Natural killer cell (primary cell): ENCODE results near the gene FAT1. TPM values are rescaled to one million over a fixed set of nuclear protein-coding genes. Genes with fewer than 3 reads are reported as not detected.
"Not testable (repeated sequence)": the region's sequence is repeated elsewhere in the genome, so short reads cannot be mapped to it uniquely, and the experiment has no call there.

ENCODE experiments used
- ATAC-seq, 3 donors: fragments of 150-1000 bp in 2 of 3; fragments of 200-7000 bp in 1 of 3; cut with Tn5 transposase; 1 replicate in 1 of 3; 2 replicates in 2 of 3; pipeline ENCODE4 v1.10.0; 2021; ENCODE audit warnings: mild to moderate bottlenecking in 2 of 3, moderate library complexity in 2 of 3
- DNase-seq, 2 donors: peaks; one replicate each; pipeline versions ENCODE4 v3.0.0 to v3.0.0-alpha.2; 2013 to 2021; ENCODE audit warnings: mixed read lengths in 1 of 2
- H3K27ac ChIP-seq: one replicate; pipeline ENCODE4 v1.5.1; 2013; ENCODE audit warnings: mild to moderate bottlenecking, low read length
- H3K27me3 ChIP-seq: one replicate; pipeline ENCODE4 v1.6.1; 2013; ENCODE audit warnings: low read length; ENCODE audit not compliant: control insufficient read depth, insufficient read depth
- H3K36me3 ChIP-seq: one replicate; pipeline ENCODE4 v1.6.1; 2013; ENCODE audit warnings: low read length; ENCODE audit not compliant: control insufficient read depth, insufficient read depth
- H3K4me1 ChIP-seq: one replicate; pipeline ENCODE4 v1.6.1; 2013; ENCODE audit warnings: low read length; ENCODE audit not compliant: control insufficient read depth, insufficient read depth
- H3K4me3 ChIP-seq: one replicate; pipeline ENCODE4 v1.5.1; 2013; ENCODE audit warnings: low read length
- H3K9me3 ChIP-seq: one replicate; pipeline ENCODE4 v1.6.1; 2013; ENCODE audit warnings: low read length; ENCODE audit not compliant: control insufficient read depth, insufficient read depth
- H3K27ac Mint-ChIP-seq, 2 donors: one replicate each; pipeline ENCODE4 v1.8.0; 2022; ENCODE audit warnings: mild to moderate bottlenecking in 2 of 2, mixed read lengths in 2 of 2, moderate library complexity in 1 of 2
- H3K27me3 Mint-ChIP-seq, 2 donors: one replicate each; pipeline ENCODE4 v1.8.0; 2022; ENCODE audit warnings: low read depth in 2 of 2, mixed read lengths in 2 of 2
- H3K36me3 Mint-ChIP-seq: one replicate; pipeline ENCODE4 v1.8.0; 2022; ENCODE audit warnings: mixed read lengths
- H3K4me1 Mint-ChIP-seq, 2 donors: one replicate each; pipeline ENCODE4 v1.8.0; 2022; ENCODE audit warnings: mixed read lengths in 2 of 2
- H3K4me3 Mint-ChIP-seq: one replicate; pipeline ENCODE4 v1.8.0; 2022; ENCODE audit warnings: mild to moderate bottlenecking, moderate library complexity, mixed read lengths
- H3K9me3 Mint-ChIP-seq, 2 donors: one replicate each; pipeline ENCODE4 v1.8.0; 2022; ENCODE audit warnings: mixed read lengths in 2 of 2
- WGBS: methylation state at CpG from one replicate; pipeline ENCODE4 v1.1.7; 2013; ENCODE audit warnings: missing lambda C conversion rate; ENCODE audit not compliant: insufficient coverage; 5-methylcytosine and 5-hydroxymethylcytosine counted together
- intact Hi-C: fragments of 100-400 bp; cut with micrococcal nuclease; formaldehyde crosslinking; loops from one replicate; pipeline ENCODE4 v1.14.2; 2022
- total RNA-seq, 4 donors: library from RNA; stranded (reverse); fragments of 120-200 nt in 1 of 4; gene quantifications; one replicate each; pipeline versions ENCODE4 v1.2.3 to v1.2.4, GENCODE V29; 2013 to 2022
- TF ChIP-seq, protein P1 (sequence below): fragments of 200-600 bp; IDR thresholded peaks from one replicate; pipeline ENCODE4 v1.8.0; 2022; ENCODE audit warnings: antibody characterized with exemption

FAT1 gene
- total RNA-seq, 3 donors from 2014 or later (not counting 1 experiment from before 2014, with no cell fraction given): not detected

DNA sequence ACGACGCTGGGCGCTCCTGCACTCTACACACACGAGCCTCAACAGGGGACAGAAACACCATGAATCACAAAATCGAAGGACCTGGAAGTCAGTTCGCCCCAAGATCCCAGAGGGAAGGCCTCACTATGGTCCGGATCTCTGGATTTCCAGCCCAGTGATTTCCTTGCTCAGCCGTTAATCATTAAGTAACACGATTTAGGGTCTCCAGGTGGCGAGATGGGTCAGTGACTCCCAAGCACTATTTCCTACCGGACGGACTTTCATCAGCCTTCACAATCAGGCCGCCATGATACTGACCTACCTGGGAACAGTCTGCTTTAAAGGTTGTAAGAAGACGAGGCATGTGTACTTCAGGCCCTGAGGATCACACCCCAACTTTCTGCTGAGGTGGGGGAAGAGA lies 63.7 kb downstream of the FAT1 start:
- H3K4me3 ChIP-seq: no peak overlapping the region
- no peaks in the 10 kb centered on the region for H3K36me3 ChIP-seq
- no peak for ATAC-seq
- Mint-ChIP-seq H3K27me3 (no peaks in the 10 kb centered on the region), H3K4me3 (no peak overlapping the region), H3K27ac (no peak overlapping the region), H3K4me1 (no peaks in the 10 kb centered on the region), H3K9me3 (peaks cover 0 to 2% of the 10 kb centered on the region in 2 donors), H3K36me3 (no peaks in the 10 kb centered on the region)
- no peaks in the 10 kb centered on the region for H3K4me1 ChIP-seq
- intact Hi-C loops: no loop called here
- H3K9me3 ChIP-seq: no peaks in the 10 kb centered on the region
- 84% methylated on average over 14 of the region's 14 CpGs for WGBS
- no peak overlapping the region for H3K27ac ChIP-seq
- H3K27me3 ChIP-seq: no peaks in the 10 kb centered on the region
- TF ChIP-seq, protein P1, sequence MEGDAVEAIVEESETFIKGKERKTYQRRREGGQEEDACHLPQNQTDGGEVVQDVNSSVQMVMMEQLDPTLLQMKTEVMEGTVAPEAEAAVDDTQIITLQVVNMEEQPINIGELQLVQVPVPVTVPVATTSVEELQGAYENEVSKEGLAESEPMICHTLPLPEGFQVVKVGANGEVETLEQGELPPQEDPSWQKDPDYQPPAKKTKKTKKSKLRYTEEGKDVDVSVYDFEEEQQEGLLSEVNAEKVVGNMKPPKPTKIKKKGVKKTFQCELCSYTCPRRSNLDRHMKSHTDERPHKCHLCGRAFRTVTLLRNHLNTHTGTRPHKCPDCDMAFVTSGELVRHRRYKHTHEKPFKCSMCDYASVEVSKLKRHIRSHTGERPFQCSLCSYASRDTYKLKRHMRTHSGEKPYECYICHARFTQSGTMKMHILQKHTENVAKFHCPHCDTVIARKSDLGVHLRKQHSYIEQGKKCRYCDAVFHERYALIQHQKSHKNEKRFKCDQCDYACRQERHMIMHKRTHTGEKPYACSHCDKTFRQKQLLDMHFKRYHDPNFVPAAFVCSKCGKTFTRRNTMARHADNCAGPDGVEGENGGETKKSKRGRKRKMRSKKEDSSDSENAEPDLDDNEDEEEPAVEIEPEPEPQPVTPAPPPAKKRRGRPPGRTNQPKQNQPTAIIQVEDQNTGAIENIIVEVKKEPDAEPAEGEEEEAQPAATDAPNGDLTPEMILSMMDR: no peak
- no peak for DNase-seq

- H3K36me3 Mint-ChIP-seq, H3K27me3 ChIP-seq, H3K27me3 Mint-ChIP-seq, H3K36me3 ChIP-seq, intact Hi-C loops, H3K9me3 ChIP-seq, H3K4me1 Mint-ChIP-seq, H3K27ac Mint-ChIP-seq, H3K4me3 ChIP-seq, H3K27ac ChIP-seq, DNase-seq, H3K4me1 ChIP-seq, H3K9me3 Mint-ChIP-seq, H3K4me3 Mint-ChIP-seq, ATAC-seq: not testable (repeated sequence)
- 86% methylated on average over 16 of the region's 16 CpGs for WGBS
These were observed 64.2 kb downstream of the FAT1 start for GRCh38 chr4:186659456-186659855.

DNA sequence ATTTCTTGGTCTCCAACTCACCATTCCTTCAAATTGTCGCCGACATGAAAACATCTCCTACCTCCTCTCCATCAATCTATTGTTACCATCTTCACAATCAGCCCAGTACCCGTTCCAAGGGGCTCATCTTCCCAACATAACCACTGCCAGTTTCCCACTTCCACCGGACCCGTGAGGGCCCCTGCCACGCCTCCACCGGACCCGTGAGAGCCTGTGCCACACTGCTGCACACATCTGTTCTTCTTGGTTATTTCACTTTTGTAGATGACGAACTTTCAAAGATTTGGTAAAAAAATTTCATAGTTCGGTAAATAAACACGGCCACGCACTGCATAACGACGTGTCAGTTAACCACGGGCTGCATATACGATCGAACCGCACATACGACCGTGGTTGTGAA lies 65.0 kb downstream of the FAT1 start:
- H3K4me1 ChIP-seq: no peaks in the 10 kb centered on the region
- H3K4me1 Mint-ChIP-seq: no peaks in the 10 kb centered on the region
- H3K9me3 ChIP-seq: no peaks in the 10 kb centered on the region
- H3K36me3 Mint-ChIP-seq: no peaks in the 10 kb centered on the region
- 94% methylated on average over 20 of the region's 20 CpGs for WGBS
- H3K27me3 ChIP-seq: no peaks in the 10 kb centered on the region
- no peak overlapping the region for H3K4me3 ChIP-seq
- H3K9me3 Mint-ChIP-seq: peaks cover 0 to 4% of the 10 kb centered on the region in 2 donors
- H3K27ac Mint-ChIP-seq: no peak overlapping the region
- H3K36me3 ChIP-seq: no peaks in the 10 kb centered on the region
- intact Hi-C loops: no loop called here
- H3K27me3 Mint-ChIP-seq: no peaks in the 10 kb centered on the region
- ATAC-seq: no peak
- DNase-seq: no peak
- H3K27ac ChIP-seq: no peak overlapping the region
- TF ChIP-seq, protein P1: no peak
- no peak overlapping the region for H3K4me3 Mint-ChIP-seq

DNA sequence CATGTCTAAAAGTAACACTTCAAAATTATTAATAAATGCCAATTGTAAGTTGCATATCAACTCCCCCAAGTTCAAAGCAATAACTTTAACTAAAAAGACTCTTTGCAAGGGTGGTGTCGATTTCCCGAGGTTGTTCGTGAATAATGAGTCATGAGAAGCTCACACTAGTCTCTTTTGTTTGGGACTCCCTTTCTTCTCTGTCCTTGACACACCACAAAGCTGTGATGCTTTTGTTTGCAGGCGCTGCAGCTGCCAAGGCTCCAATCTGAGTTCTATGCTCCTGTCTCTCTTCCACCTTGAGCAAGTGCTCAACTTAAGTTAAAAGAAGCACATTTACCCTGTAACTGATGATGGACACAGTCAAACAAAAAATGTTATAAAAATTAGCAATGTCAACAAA lies 65.9 kb downstream of the FAT1 start:
- Mint-ChIP-seq H3K27me3 (no peaks in the 10 kb centered on the region), H3K36me3 (no peaks in the 10 kb centered on the region), H3K4me3 (no peak overlapping the region), H3K27ac (no peak overlapping the region), H3K9me3 (peaks cover 2 to 4% of the 10 kb centered on the region in 2 donors), H3K4me1 (no peaks in the 10 kb centered on the region)
- Histone ChIP-seq H3K27ac (no peak overlapping the region), H3K4me1 (no peaks in the 10 kb centered on the region), H3K4me3 (no peak overlapping the region), H3K27me3 (no peaks in the 10 kb centered on the region), H3K36me3 (no peaks in the 10 kb centered on the region), H3K9me3 (no peaks in the 10 kb centered on the region)
- DNase-seq: no peak
- intact Hi-C loops: no loop called here
- WGBS: 81% methylated on average over 4 of the region's 4 CpGs
- TF ChIP-seq, protein P1: no peak
- ATAC-seq: no peak
